H9 (cell line): ENCODE measurements around the gene WFIKKN2. TPM values are rescaled to one million over a fixed set of nuclear protein-coding genes. Genes with fewer than 3 reads are reported as not detected.

ENCODE experiments used
- DNase-seq: peaks from one replicate; pipeline ENCODE4 v3.0.0-alpha.2; 2017
- H2AFZ ChIP-seq: one replicate; pipeline ENCODE4 v1.6.1; 2013; ENCODE audit warnings: mild to moderate bottlenecking, low read length, control low read depth, moderate library complexity
- H2AK5ac ChIP-seq: 2 replicates; pipeline ENCODE4 v1.6.1; 2013; ENCODE audit warnings: low read length, control low read depth, mixed read lengths; ENCODE audit not compliant: insufficient read length
- H2BK120ac ChIP-seq: one replicate; pipeline ENCODE4 v1.6.1; 2013; ENCODE audit warnings: low read depth, mild to moderate bottlenecking, low read length, control low read depth, inconsistent platforms; ENCODE audit not compliant: poor library complexity, severe bottlenecking
- H2BK12ac ChIP-seq: 2 replicates; pipeline ENCODE4 v1.6.1; 2013; ENCODE audit warnings: low read length, control low read depth, mixed read lengths, low read depth; ENCODE audit not compliant: insufficient read length
- H2BK15ac ChIP-seq: 2 replicates; pipeline ENCODE4 v1.6.1; 2013; ENCODE audit warnings: low read depth, low read length, control low read depth
- H2BK20ac ChIP-seq: one replicate; pipeline ENCODE4 v1.6.1; 2013; ENCODE audit warnings: low read depth, mild to moderate bottlenecking, low read length, control low read depth, inconsistent platforms; ENCODE audit not compliant: poor library complexity, severe bottlenecking
- H2BK5ac ChIP-seq: 2 replicates; pipeline ENCODE4 v1.6.1; 2013; ENCODE audit warnings: low read length, control low read depth, mixed read lengths; ENCODE audit not compliant: insufficient read length
- H3K14ac ChIP-seq: 2 replicates; pipeline ENCODE4 v1.6.1; 2013; ENCODE audit warnings: low read length, control low read depth; ENCODE audit not compliant: insufficient read depth
- H3K18ac ChIP-seq: 2 replicates; pipeline ENCODE4 v1.6.1; 2013; ENCODE audit warnings: low read depth, mild to moderate bottlenecking, mixed read lengths, low read length, control low read depth; ENCODE audit not compliant: insufficient read length
- H3K23ac ChIP-seq: 2 replicates; pipeline ENCODE4 v1.6.1; 2013; ENCODE audit warnings: low read length, control low read depth, mixed read lengths, low read depth; ENCODE audit not compliant: insufficient read length
- H3K23me2 ChIP-seq: 2 replicates; pipeline ENCODE4 v1.6.1; 2013; ENCODE audit warnings: low read depth, mild to moderate bottlenecking, mixed read lengths, low read length, control low read depth; ENCODE audit not compliant: insufficient read length, poor library complexity, severe bottlenecking
- H3K27ac ChIP-seq: 2 replicates; pipeline ENCODE4 v1.5.1; 2013; ENCODE audit warnings: low read length, control low read depth, mixed read lengths, low read depth; ENCODE audit not compliant: insufficient read length
- H3K27me3 ChIP-seq: 2 replicates; pipeline ENCODE4 v1.6.1; 2013; ENCODE audit warnings: low read length, control low read depth, inconsistent platforms; ENCODE audit not compliant: insufficient read depth
- H3K4ac ChIP-seq: 2 replicates; pipeline ENCODE4 v1.6.1; 2013; ENCODE audit warnings: low read depth, mild to moderate bottlenecking, control low read depth, inconsistent platforms, low read length, moderate library complexity
- H3K4me1 ChIP-seq: 2 replicates; pipeline ENCODE4 v1.6.1; 2013; ENCODE audit warnings: low read length, control low read depth, inconsistent platforms; ENCODE audit not compliant: insufficient read depth
- H3K4me2 ChIP-seq: 2 replicates; pipeline ENCODE4 v1.6.1; 2013; ENCODE audit warnings: low read length, control low read depth, mixed read lengths; ENCODE audit not compliant: insufficient read length, insufficient read depth
- H3K56ac ChIP-seq: 2 replicates; pipeline ENCODE4 v1.6.1; 2013; ENCODE audit warnings: low read depth, mild to moderate bottlenecking, mixed read lengths, low read length, control low read depth; ENCODE audit not compliant: insufficient read length
- H3K79me1 ChIP-seq: 2 replicates; pipeline ENCODE4 v1.6.1; 2013; ENCODE audit warnings: low read depth, mild to moderate bottlenecking, moderate library complexity, low read length, control low read depth, inconsistent platforms; ENCODE audit not compliant: insufficient read depth, poor library complexity, severe bottlenecking
- H3K79me2 ChIP-seq: 2 replicates; pipeline ENCODE4 v1.6.1; 2013; ENCODE audit warnings: low read length, control low read depth, inconsistent platforms; ENCODE audit not compliant: insufficient read depth
- H3K9ac ChIP-seq: 2 replicates; pipeline ENCODE4 v1.6.1; 2013; ENCODE audit warnings: low read length, control low read depth, mixed read lengths; ENCODE audit not compliant: insufficient read length; ENCODE audit errors: extremely low read depth
- H3K9me3 ChIP-seq: one replicate; pipeline ENCODE4 v1.6.1; 2013; ENCODE audit warnings: low read depth, low read length, inconsistent platforms; ENCODE audit not compliant: control insufficient read depth
- H3T11ph ChIP-seq: one replicate; pipeline ENCODE4 v1.6.1; 2013; ENCODE audit warnings: mild to moderate bottlenecking, low read length, control low read depth, inconsistent platforms
- H4K20me1 ChIP-seq: one replicate; pipeline ENCODE4 v1.6.1; 2013; ENCODE audit not compliant: control insufficient read depth, insufficient read length, insufficient read depth
- H4K5ac ChIP-seq: 2 replicates; pipeline ENCODE4 v1.6.1; 2013; ENCODE audit warnings: low read depth, mild to moderate bottlenecking, mixed read lengths, low read length, control low read depth; ENCODE audit not compliant: insufficient read length
- H4K8ac ChIP-seq: replicated peaks from 2 replicates; pipeline ENCODE4 v1.6.1; 2013; ENCODE audit warnings: low read length, control low read depth, mixed read lengths, low read depth; ENCODE audit not compliant: insufficient read length
- H4K91ac ChIP-seq: 2 replicates; pipeline ENCODE4 v1.6.1; 2013; ENCODE audit warnings: low read depth, mild to moderate bottlenecking, moderate library complexity, mixed read lengths, low read length, control low read depth; ENCODE audit not compliant: insufficient read length
- H3K27ac Mint-ChIP-seq, 3 experiments: 2 replicates in 2 of 3; 3 replicates in 1 of 3; pipeline ENCODE4 v1.8.0; 2020 to 2021; ENCODE audit warnings: mixed read lengths in 3 of 3, mild to moderate bottlenecking in 1 of 3, moderate library complexity in 1 of 3
- H3K27me3 Mint-ChIP-seq: 2 replicates; pipeline ENCODE4 v1.8.0; 2021; ENCODE audit warnings: low read depth, mild to moderate bottlenecking, moderate library complexity, mixed read lengths
- H3K36me3 Mint-ChIP-seq, 3 experiments: 2 replicates in 2 of 3; 3 replicates in 1 of 3; pipeline ENCODE4 v1.8.0; 2020 to 2021; ENCODE audit warnings: low read depth in 3 of 3, mixed read lengths in 3 of 3; ENCODE audit not compliant: insufficient read depth in 1 of 3
- H3K4me1 Mint-ChIP-seq, 2 experiments: 2 replicates each; pipeline ENCODE4 v1.8.0; 2020; ENCODE audit warnings: mixed read lengths in 2 of 2
- H3K4me3 Mint-ChIP-seq, 2 experiments: 2 replicates in 1 of 2; 3 replicates in 1 of 2; pipeline ENCODE4 v1.8.0; 2020 to 2021; ENCODE audit warnings: mild to moderate bottlenecking in 2 of 2, mixed read lengths in 2 of 2, moderate library complexity in 1 of 2
- H3K9me3 Mint-ChIP-seq, 2 experiments: 2 replicates in 1 of 2; 3 replicates in 1 of 2; pipeline ENCODE4 v1.8.0; 2020; ENCODE audit warnings: mild to moderate bottlenecking in 2 of 2, mixed read lengths in 2 of 2, moderate library complexity in 1 of 2
- CTCF ChIP-seq: fragments of 200-600 bp; sonication (generic); conservative IDR thresholded peaks from 3 replicates; pipeline ENCODE4 v1.8.0; 2021; ENCODE audit warnings: antibody characterized with exemption, mild to moderate bottlenecking
- whole genome bisulfite sequencing: extraction: QIAGEN DNeasy Blood & Tissue Kit; methylation state at CpG from one replicate; pipeline ENCODE4 v1.1.7; 2013; ENCODE audit warnings: missing lambda C conversion rate, low lambda C conversion rate, mixed read lengths; ENCODE audit not compliant: insufficient read length; ENCODE audit errors: extremely low coverage; 5-methylcytosine and 5-hydroxymethylcytosine counted together
- total RNA-seq: library from RNA; stranded (reverse); gene quantifications from 2 replicates; pipeline ENCODE4 v1.2.1, GENCODE V29; 2021

The WFIKKN2 gene
- total RNA-seq, 1 experiment from 2014 or later = 1.1 TPM

GRCh38 chr17:50853015-50853615 is 17.7 kb downstream of the WFIKKN2 start:
- Mint-ChIP-seq H3K4me1 (peaks cover 2 to 10% of the 10 kb centered on the region in 2 experiments), H3K27ac (no peak overlapping the region), H3K4me3 (no peak overlapping the region), H3K27me3 (peaks cover 3% of the 10 kb centered on the region), H3K9me3 (no peaks in the 10 kb centered on the region), H3K36me3 (no peaks in the 10 kb centered on the region)
- Histone ChIP-seq H3K4me1 (no peaks in the 10 kb centered on the region), H2BK120ac (no peak overlapping the region), H3K9ac (no peak overlapping the region), H2AFZ (no peak overlapping the region), H4K91ac (no peak overlapping the region), H3K4ac (no peak overlapping the region), H3K27ac (no peak overlapping the region), H3K56ac (no peak overlapping the region), H2BK5ac (no peak overlapping the region), H3K18ac (no peak overlapping the region), H3K79me2 (no peaks in the 10 kb centered on the region), H3K4me2 (no peak overlapping the region), H3K9me3 (no peaks in the 10 kb centered on the region), H4K20me1 (no peaks in the 10 kb centered on the region), H2BK15ac (no peak overlapping the region), H3T11ph (no peak overlapping the region), H2BK12ac (no peak overlapping the region), H3K14ac (no peak overlapping the region), H3K79me1 (no peaks in the 10 kb centered on the region), H4K5ac (no peak overlapping the region), H2BK20ac (no peak overlapping the region), H4K8ac (no peak overlapping the region), H2AK5ac (no peak overlapping the region), H3K23me2 (no peaks in the 10 kb centered on the region), H3K27me3 (no peaks in the 10 kb centered on the region), H3K23ac (no peak overlapping the region)
- no CpG with 5 or more reads among the region's 6 CpGs for WGBS
- DNase-seq = peak; percentile 20
- TF ChIP-seq CTCF = no peak
